ENCODE results near the gene SERPINB5.
"Not testable (repeated sequence)": the region's sequence is repeated elsewhere in the genome, so short reads cannot be mapped to it uniquely, and the experiment has no call there.

Gene SERPINB5

GRCh38 chr18:63451799-63452660 is 24.7 kb upstream of the SERPINB5 start:
- Mint-ChIP-seq H3K4me1 (no peaks in the 10 kb centered on the region), H3K4me3 (no peak overlapping the region), H3K36me3 (no peaks in the 10 kb centered on the region), H3K9me3 (no peaks in the 10 kb centered on the region), H3K27me3 (peaks cover 0 to 5% of the 10 kb centered on the region in 2 donors), H3K27ac (no peak overlapping the region)
- ATAC-seq (replicated peaks), result no peak
- no peak for DNase-seq

DNA sequence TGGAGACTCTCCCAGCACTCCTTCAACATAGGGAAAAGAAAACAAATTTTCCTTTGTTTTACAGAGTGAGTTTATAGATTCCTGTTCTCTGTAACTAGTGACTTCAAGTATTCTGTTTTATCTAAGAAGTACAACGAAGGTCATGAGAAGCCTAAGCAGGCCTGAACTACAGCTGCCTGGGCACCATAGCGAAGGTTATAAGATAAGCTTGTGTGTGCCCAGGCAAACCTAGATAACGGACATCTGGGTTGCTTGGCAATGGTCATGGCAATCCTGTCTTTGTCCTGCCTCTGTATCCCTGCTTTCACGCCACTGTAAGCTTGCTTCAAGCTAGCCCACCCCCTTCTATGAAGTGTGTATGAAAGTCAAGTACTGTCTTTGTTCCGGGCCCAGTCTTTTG is 24.0 kb upstream of the SERPINB5 start:
- not testable (repeated sequence) for H3K36me3 Mint-ChIP-seq; H3K27me3 Mint-ChIP-seq; H3K9me3 Mint-ChIP-seq; H3K4me1 Mint-ChIP-seq; ATAC-seq (replicated peaks); H3K27ac Mint-ChIP-seq; DNase-seq; H3K4me3 Mint-ChIP-seq

DNA sequence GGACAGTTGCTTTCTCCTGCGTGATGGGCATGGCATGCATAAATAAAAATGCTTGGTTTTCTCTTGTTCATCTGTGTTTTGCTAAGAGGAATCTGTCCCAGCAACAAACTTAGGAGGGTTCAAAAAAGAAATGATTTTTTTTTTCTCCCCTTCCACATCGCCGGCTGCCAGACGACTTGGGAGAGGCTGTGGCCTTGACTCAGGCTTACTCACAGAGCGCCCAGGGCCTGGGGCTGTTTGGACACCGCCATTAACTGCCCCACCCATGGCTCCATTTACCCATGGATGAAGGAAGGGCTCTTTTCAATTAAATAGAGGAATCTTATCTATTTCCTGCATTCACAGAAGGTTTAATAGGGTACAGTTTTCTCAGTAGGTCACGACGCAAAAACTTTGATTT is 22.3 kb upstream of the SERPINB5 start:
- no peak for ATAC-seq (replicated peaks)
- Mint-ChIP-seq H3K4me3 (no peak overlapping the region), H3K27me3 (peaks cover 0 to 5% of the 10 kb centered on the region in 2 donors), H3K4me1 (no peaks in the 10 kb centered on the region), H3K27ac (no peak overlapping the region), H3K9me3 (no peaks in the 10 kb centered on the region), H3K36me3 (no peaks in the 10 kb centered on the region)
- DNase-seq, result no peak

DNA sequence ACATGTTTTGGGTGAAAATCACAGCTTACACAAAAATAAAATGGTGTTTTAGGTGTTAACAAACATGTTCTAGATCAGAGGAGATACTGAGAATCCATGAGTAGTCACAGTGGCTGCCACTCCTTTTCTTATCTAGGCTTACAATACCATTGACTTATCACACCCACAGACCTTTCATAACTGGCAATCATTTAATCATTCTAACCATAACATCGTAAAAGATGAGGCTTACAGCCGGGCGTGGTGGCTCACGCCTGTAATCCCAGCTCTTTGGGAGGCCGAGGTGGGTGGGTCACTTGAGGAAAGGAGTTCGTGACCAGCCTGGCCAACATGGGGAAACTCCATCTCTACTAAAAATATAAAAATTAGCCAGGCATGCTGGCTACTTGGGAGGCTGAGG is 18.8 kb upstream of the SERPINB5 start:
- Mint-ChIP-seq H3K36me3 (no peaks in the 10 kb centered on the region), H3K4me1 (no peaks in the 10 kb centered on the region), H3K27ac (no peak overlapping the region), H3K27me3 (peaks cover 4 to 10% of the 10 kb centered on the region in 2 donors), H3K9me3 (no peaks in the 10 kb centered on the region), H3K4me3 (no peak overlapping the region)
- DNase-seq (no peak), ATAC-seq (replicated peaks) (no peak)

GRCh38 chr18:63460414-63460813 is 16.3 kb upstream of the SERPINB5 start:
- Mint-ChIP-seq H3K27ac (no peak overlapping the region), H3K27me3 (peaks cover 12 to 27% of the 10 kb centered on the region in 2 donors), H3K36me3 (no peaks in the 10 kb centered on the region), H3K9me3 (no peaks in the 10 kb centered on the region), H3K4me3 (no peak overlapping the region), H3K4me1 (no peaks in the 10 kb centered on the region)
- ATAC-seq (replicated peaks) (no peak), DNase-seq (no peak)

DNA sequence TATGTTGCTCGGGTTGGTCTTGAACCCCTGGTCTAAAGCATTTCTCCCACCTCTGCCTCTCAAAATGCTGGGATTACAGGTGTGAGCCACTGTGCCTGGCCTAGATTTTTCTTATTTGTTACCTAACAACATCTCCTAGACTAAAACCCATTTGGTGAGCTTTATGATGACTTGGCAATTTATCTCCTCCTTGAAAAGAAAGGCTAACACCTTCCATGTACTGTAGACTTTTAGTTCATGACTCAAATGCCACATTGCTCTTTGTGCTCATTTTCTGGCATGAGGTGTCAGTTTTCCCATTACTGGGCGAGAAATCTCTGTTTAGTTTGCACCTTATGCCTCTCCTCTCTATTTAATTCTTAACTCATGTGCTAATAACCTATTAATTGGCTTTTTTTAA is 12.3 kb upstream of the SERPINB5 start:
- H3K27me3 Mint-ChIP-seq, result peaks cover 12 to 23% of the 10 kb centered on the region in 2 donors
- ATAC-seq (replicated peaks), result no peak
- no peak for DNase-seq
- H3K4me1 Mint-ChIP-seq, result no peaks in the 10 kb centered on the region
- no peaks in the 10 kb centered on the region for H3K9me3 Mint-ChIP-seq
- H3K27ac Mint-ChIP-seq, result no peak overlapping the region
- no peaks in the 10 kb centered on the region for H3K36me3 Mint-ChIP-seq
- H3K4me3 Mint-ChIP-seq, result no peak overlapping the region

DNA sequence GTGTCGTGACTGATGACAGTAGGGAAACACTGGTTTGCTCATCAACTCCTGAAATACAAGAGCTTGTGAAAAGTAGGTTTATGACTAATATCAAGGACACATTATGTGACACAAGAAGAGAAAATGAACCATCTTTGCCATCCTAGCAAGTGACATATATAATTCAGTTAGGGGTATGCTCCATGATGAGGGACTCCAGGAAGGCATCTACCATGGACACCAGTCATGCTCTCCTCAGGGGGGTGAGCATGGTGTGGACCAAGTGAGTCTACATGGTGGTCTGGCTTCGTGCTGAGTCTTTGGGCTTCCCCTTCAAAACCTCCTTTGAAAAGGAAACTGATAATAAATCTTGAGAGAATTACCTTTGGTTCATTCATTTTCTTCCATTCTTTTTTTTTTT is 11.7 kb upstream of the SERPINB5 start:
- H3K36me3 Mint-ChIP-seq, result no peaks in the 10 kb centered on the region
- H3K4me1 Mint-ChIP-seq, result no peaks in the 10 kb centered on the region
- no peak overlapping the region for H3K27ac Mint-ChIP-seq
- H3K9me3 Mint-ChIP-seq, result no peaks in the 10 kb centered on the region
- DNase-seq (no peak), ATAC-seq (replicated peaks) (no peak)
- peaks cover 12 to 23% of the 10 kb centered on the region in 2 donors for H3K27me3 Mint-ChIP-seq
- no peak overlapping the region for H3K4me3 Mint-ChIP-seq

DNA sequence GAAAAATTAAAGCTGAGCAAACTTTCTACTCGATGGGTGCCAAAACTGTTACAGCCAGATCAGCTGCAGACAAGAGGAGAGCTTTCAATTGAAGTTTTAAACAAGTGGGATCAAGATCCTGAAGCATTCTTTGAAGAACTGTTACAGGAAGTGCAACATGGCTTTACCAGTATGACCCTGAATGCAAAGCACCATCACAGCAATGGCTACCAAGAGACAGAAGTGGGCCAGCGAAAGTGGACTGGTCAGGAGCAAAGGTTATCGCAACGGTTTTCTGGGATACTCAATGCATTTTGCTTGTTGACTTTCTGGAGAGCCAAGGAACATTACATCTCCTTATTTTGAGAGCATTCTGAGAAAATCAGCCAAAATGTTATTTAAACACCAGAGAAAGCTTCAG is 9.1 kb upstream of the SERPINB5 start:
- DNase-seq (no peak), ATAC-seq (replicated peaks) (no peak)
- Mint-ChIP-seq H3K4me3 (no peak overlapping the region), H3K9me3 (no peaks in the 10 kb centered on the region), H3K4me1 (no peaks in the 10 kb centered on the region), H3K27me3 (peaks cover 12 to 30% of the 10 kb centered on the region in 2 donors), H3K36me3 (no peaks in the 10 kb centered on the region), H3K27ac (no peak overlapping the region)

DNA sequence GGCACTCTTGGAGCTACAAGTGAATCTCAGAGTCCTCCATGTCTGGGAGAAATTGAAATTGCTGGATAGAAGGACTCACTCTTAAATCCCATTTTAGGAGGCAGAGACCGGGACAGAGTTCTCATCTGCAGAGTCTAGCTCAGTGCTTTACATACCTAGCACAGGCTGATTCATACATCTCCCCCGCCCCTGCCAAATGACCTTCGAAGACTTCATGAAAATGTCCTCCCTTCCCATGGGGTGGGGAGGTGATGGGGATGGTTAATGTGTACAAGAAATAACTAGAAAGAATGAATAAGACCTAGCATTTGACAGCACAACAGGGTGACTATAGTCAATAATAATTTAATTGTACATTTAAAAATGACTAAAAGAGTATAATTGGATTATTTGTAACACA is 8.2 kb upstream of the SERPINB5 start:
- Mint-ChIP-seq H3K9me3 (no peaks in the 10 kb centered on the region), H3K4me3 (no peak overlapping the region), H3K27ac (no peak overlapping the region), H3K27me3 (peaks cover 12 to 25% of the 10 kb centered on the region in 2 donors), H3K4me1 (no peaks in the 10 kb centered on the region), H3K36me3 (no peaks in the 10 kb centered on the region)
- no peak for DNase-seq
- no peak for ATAC-seq (replicated peaks)

DNA sequence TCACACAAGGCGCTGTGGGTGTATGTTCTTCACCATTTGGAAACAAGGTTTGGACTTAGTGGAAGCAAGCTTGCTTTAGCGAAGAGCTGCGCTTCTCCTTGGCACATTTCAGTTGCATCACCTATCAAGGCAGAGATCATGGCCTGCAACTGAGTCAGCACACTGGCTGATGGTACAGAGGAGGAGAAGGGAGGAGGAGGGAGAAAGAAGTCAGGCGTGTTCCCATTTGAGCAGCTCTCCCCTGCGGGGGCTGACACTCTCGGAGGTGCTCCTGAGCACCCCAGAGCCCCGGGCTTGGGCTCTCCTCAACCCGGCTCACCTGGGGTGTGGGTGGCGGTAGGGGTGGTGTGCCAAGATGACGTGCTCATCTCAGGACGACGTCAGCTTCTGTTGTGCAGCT is 6.0 kb upstream of the SERPINB5 start:
- DNase-seq (no peak), ATAC-seq (replicated peaks) (no peak)
- Mint-ChIP-seq H3K4me3 (no peak overlapping the region), H3K27ac (no peak overlapping the region), H3K4me1 (no peaks in the 10 kb centered on the region), H3K9me3 (no peaks in the 10 kb centered on the region), H3K36me3 (no peaks in the 10 kb centered on the region), H3K27me3 (peaks cover 4 to 25% of the 10 kb centered on the region in 2 donors)

GRCh38 chr18:63472380-63472779 is 4.4 kb upstream of the SERPINB5 start:
- no peak for ATAC-seq (replicated peaks)
- peaks cover 4 to 31% of the 10 kb centered on the region in 2 donors for H3K27me3 Mint-ChIP-seq

GRCh38 chr18:63477200-63477599 is 442 bp downstream of the SERPINB5 start:
- Mint-ChIP-seq H3K4me3 (no peak overlapping the region), H3K27me3 (peaks cover 5 to 23% of the 10 kb centered on the region in 2 donors), H3K9me3 (no peaks in the 10 kb centered on the region), H3K36me3 (no peaks in the 10 kb centered on the region), H3K4me1 (no peaks in the 10 kb centered on the region), H3K27ac (no peak overlapping the region)
- no peak for DNase-seq
- no peak for ATAC-seq (replicated peaks)

More at GRCh38 chr18:63472380-63472779, 4.4 kb upstream of the SERPINB5 start:
- Mint-ChIP-seq H3K9me3 (no peaks in the 10 kb centered on the region), H3K27ac (no peak overlapping the region), H3K36me3 (no peaks in the 10 kb centered on the region), H3K4me3 (no peak overlapping the region), H3K4me1 (no peaks in the 10 kb centered on the region)
- DNase-seq, result no peak

DNA sequence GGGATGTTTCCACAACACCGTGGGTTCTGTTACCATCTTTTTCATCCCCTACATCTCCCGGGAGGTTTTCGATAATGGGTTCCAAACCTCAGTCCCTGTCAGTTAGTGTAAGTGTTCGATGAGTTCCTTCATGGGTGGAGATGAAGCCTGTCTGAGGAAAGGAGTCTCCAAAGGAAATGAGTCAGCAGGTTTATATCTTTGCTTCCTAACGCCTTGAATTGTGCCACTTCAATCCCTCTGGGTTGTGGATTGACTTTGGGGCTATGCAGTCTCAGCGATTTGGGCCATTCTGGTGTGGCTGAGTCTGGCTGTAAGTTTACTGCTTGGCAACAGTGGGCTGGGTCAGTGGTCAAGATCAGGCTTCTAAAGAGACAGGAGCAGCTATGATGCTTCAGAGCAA is 1.2 kb downstream of the SERPINB5 start:
- Mint-ChIP-seq H3K4me3 (no peak overlapping the region), H3K27ac (no peak overlapping the region), H3K4me1 (no peaks in the 10 kb centered on the region), H3K9me3 (no peaks in the 10 kb centered on the region), H3K27me3 (peaks cover 5 to 20% of the 10 kb centered on the region in 2 donors), H3K36me3 (no peaks in the 10 kb centered on the region)
- ATAC-seq (replicated peaks) (no peak), DNase-seq (no peak)

- no peak overlapping the region for H3K27ac Mint-ChIP-seq
- no peaks in the 10 kb centered on the region for H3K4me1 Mint-ChIP-seq
- no peak for DNase-seq
- no peaks in the 10 kb centered on the region for H3K9me3 Mint-ChIP-seq
- no peak for ATAC-seq (replicated peaks)
- peaks cover 5 to 14% of the 10 kb centered on the region in 2 donors for H3K27me3 Mint-ChIP-seq
- no peak overlapping the region for H3K4me3 Mint-ChIP-seq
- H3K36me3 Mint-ChIP-seq, result no peaks in the 10 kb centered on the region
Measured at GRCh38 chr18:63479826-63480225, 3.1 kb downstream of the SERPINB5 start.

DNA sequence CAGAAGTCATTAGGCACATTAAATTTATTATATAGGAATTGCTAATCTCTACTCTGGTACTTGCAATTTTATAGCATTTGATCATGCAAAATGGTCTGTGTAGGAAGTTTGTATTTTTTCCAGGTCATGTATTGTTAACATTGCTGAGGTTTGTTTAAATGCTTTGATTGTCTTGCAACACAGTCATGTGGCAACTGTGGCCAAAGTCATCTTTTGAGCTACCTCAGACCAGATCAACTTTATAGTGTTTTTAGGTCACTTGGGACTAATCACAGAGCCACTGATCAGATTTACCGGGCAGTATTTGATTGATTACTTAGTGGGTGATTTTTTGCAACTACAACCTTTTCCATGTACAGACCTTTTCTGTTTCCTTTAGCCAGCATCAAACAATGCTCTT is 3.7 kb downstream of the SERPINB5 start:
- peaks cover 5 to 12% of the 10 kb centered on the region in 2 donors for H3K27me3 Mint-ChIP-seq
- ATAC-seq (replicated peaks), result no peak
- no peak for DNase-seq
- H3K27ac Mint-ChIP-seq, result no peak overlapping the region
- no peaks in the 10 kb centered on the region for H3K4me1 Mint-ChIP-seq
- no peaks in the 10 kb centered on the region for H3K36me3 Mint-ChIP-seq
- no peak overlapping the region for H3K4me3 Mint-ChIP-seq
- H3K9me3 Mint-ChIP-seq, result no peaks in the 10 kb centered on the region
